HG03039 (cell line): ENCODE data around the gene RTN4IP1.
"Not testable (repeated sequence)": the region's sequence is repeated elsewhere in the genome, so short reads cannot be mapped to it uniquely, and the experiment has no call there.

ENCODE experiments used
- ATAC-seq: cut with Tn5 transposase; IDR thresholded peaks from one replicate; pipeline ENCODE4 v1.9.1; 2021; ENCODE audit warnings: mild to moderate bottlenecking, moderate library complexity; ENCODE audit not compliant: unreplicated experiment

The RTN4IP1 gene

GRCh38 chr6:106628658-106629102 is 618 bp downstream of the RTN4IP1 start:
- no peak for ATAC-seq

- ATAC-seq: not testable (repeated sequence)
These were observed 1.5 kb downstream of the RTN4IP1 start for GRCh38 chr6:106627760-106628159.

GRCh38 chr6:106626485-106626884 is 2.8 kb downstream of the RTN4IP1 start:
- no peak for ATAC-seq

GRCh38 chr6:106623039-106623438 is 6.3 kb downstream of the RTN4IP1 start:
- ATAC-seq: no peak

- ATAC-seq: no peak
These were observed 6.9 kb downstream of the RTN4IP1 start for GRCh38 chr6:106622412-106622811.

GRCh38 chr6:106620931-106621672 is 8.2 kb downstream of the RTN4IP1 start:
- no peak for ATAC-seq

GRCh38 chr6:106619223-106619622 is 10.1 kb downstream of the RTN4IP1 start:
- ATAC-seq: no peak

GRCh38 chr6:106618324-106618723 is 11.0 kb downstream of the RTN4IP1 start:
- ATAC-seq: no peak

- ATAC-seq: no peak
These were observed 11.4 kb downstream of the RTN4IP1 start for GRCh38 chr6:106617857-106618256.

- ATAC-seq: no peak
These were observed 12.0 kb downstream of the RTN4IP1 start for GRCh38 chr6:106617302-106617701.

GRCh38 chr6:106614592-106615257 is 14.6 kb downstream of the RTN4IP1 start:
- no peak for ATAC-seq

GRCh38 chr6:106614166-106614565 is 15.1 kb downstream of the RTN4IP1 start:
- ATAC-seq: no peak

- ATAC-seq: no peak
These were observed 15.7 kb downstream of the RTN4IP1 start for GRCh38 chr6:106613590-106613989.

GRCh38 chr6:106612671-106613416 is 16.5 kb downstream of the RTN4IP1 start:
- no peak for ATAC-seq

GRCh38 chr6:106611030-106611429 is 18.3 kb downstream of the RTN4IP1 start:
- ATAC-seq: no peak

- no peak for ATAC-seq
These were observed 19.6 kb downstream of the RTN4IP1 start for GRCh38 chr6:106609699-106610098.

GRCh38 chr6:106608080-106608668 is 21.1 kb downstream of the RTN4IP1 start:
- no peak for ATAC-seq

- ATAC-seq: no peak
These were observed 29.0 kb downstream of the RTN4IP1 start for GRCh38 chr6:106600329-106600728.

GRCh38 chr6:106599440-106599839 is 29.9 kb downstream of the RTN4IP1 start:
- ATAC-seq: no peak

GRCh38 chr6:106591111-106591825 is 38.0 kb downstream of the RTN4IP1 start:
- ATAC-seq: no peak

- not testable (repeated sequence) for ATAC-seq
These were observed 40.4 kb downstream of the RTN4IP1 start for GRCh38 chr6:106588937-106589336.
